ENCODE data around the gene NFIC.

Gene NFIC

GRCh38 chr19:3357992-3358688 is 8.2 kb upstream of the NFIC start:
- DNase-seq (ENCODE audit: insufficient read length, low spot score) (no peak), FAIRE-seq (no peak)

- no peak for FAIRE-seq
Measured at GRCh38 chr19:3358689-3359014, 7.7 kb upstream of the NFIC start.

DNA sequence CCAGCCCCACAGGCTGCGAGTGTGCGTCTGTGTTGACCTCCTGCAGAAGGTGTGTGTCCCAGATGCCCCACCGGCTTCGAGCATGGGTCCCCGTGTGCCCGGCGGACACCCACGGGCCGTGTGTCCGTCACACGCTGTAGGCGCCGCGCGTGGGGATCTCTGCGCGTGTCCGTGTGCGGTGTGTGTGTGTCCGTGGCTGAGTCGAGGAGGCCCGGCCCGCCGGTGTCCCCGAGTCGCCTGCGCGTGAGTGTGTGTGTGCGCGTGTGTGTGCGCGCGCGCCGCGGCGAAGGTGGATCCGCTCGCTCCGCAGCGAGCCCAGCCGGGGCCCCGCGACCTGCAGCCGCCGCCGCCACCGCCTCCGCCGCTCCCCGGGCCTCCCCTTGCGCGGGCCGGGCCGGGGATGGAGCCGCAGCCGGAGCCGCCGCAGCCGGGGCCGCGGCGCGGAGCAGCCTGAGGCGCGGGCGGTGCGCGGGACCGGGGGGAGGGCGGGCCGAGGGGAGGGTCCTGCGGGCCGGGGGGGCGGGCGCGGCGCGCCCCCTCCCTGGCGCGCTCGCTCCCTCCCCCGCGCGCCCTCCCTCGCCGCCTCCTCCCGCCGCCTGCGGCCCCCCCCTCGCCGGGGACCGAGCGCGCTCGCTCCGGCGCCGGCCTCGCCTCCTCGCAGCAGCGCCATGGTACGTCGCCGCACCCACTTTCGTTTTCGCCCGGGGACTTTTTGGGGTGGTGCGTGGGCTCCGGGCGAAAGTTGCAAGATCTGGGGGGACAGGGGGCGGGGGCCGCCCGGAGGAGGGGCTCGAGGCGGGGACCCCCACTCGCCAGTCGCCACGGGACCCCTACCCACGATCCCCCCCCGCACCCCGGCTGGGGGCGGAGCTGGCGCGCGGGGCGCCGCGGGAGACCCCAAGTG is 7.1 kb upstream of the NFIC start:
- no peak for FAIRE-seq
- DNase-seq (ENCODE audit: insufficient read length, low spot score) = no peak

More at GRCh38 chr19:3358689-3359014, 7.7 kb upstream of the NFIC start:
- DNase-seq (ENCODE audit: insufficient read length, low spot score) = no peak

- FAIRE-seq = no peak
Measured at GRCh38 chr19:3359919-3360420, 6.4 kb upstream of the NFIC start.

DNA sequence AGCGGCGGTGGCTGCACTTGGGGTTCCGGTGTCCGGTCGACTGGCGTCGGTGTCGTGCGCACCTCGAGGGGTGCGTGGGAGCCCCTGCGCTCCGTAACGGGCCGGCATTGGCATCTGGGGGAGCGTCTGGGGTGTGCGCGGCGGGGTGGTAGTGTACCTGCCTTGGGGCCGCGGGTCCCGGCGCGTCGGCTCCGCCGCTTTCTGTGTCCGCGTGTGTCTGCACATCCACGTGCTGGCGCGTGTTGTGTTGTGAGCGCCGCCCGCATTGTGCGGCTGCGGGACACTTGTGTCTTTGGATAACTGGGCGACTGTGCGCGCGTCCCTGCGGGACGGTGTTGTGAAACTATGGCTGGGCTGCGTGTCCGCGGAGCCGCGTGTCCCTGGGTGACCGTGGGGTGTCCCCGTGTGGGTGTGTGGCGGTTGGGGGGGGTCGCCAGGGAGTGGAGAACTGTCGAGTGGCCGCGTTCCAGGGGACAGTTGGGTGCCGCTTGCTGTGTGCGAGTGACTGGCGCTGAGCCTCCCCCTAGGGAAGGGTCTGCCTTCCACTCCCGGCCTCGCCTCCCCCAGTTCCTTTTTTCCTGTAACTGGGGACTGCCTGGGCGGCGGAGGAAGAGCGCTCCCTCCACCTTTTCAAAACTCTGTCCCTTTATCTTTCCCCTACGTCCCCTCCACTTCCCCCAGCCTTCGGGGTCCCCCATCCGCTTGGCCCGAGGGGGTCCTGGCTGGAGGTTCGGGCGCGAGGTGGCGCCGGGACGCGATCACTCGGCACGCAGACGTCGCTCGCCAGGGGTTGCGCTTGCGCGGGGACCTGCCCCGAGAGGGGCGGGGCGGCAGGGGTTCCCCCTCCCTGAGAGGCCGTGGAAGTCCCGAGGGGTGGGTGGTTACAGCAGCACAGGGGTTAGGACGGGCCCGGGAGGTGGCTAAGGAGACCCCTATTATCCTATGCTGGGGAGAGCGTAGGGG is 5.7 kb upstream of the NFIC start:
- no peak for DNase-seq (ENCODE audit: insufficient read length, low spot score)
- FAIRE-seq = no peak

More at GRCh38 chr19:3359919-3360420, 6.4 kb upstream of the NFIC start:
- DNase-seq (ENCODE audit: insufficient read length, low spot score) = no peak

- DNase-seq (ENCODE audit: insufficient read length, low spot score) = no peak
- FAIRE-seq = no peak
Measured at GRCh38 chr19:3361384-3362216, 4.8 kb upstream of the NFIC start.

DNA sequence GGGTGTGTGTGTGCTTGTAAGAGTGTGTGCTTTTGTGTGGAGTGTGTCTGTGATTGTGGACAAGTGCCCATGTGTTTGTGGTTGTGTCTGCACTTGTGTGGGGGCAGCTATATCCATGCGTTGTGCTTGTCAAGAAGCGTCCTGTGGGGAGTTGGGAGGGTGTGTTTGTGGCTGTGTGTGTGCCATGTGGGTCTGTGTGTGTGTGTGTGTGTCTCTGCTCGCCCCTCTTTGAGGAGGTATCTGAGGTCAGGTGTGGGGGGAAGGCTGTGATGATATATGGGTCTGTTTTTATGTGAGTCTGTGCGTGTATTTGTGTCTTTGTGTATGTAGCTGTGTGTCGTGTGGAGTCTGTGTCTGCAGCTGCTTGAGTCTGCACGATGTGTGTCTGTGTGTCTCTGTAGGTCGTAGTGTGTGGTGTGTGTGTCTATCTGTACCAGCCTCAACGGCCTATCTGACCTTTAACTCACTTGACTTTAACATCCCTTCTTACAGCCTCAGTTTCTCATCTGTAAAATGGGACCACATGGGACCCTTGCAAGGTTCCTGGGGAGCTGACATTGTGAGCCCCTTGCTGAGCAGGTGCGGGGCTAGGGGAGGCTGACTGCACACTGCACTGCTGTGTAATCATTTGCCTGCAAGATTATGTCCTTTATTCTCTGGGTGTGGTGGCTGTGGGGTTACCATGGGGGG is 4.0 kb upstream of the NFIC start:
- no peak for FAIRE-seq
- DNase-seq (ENCODE audit: insufficient read length, low spot score) = no peak

DNA sequence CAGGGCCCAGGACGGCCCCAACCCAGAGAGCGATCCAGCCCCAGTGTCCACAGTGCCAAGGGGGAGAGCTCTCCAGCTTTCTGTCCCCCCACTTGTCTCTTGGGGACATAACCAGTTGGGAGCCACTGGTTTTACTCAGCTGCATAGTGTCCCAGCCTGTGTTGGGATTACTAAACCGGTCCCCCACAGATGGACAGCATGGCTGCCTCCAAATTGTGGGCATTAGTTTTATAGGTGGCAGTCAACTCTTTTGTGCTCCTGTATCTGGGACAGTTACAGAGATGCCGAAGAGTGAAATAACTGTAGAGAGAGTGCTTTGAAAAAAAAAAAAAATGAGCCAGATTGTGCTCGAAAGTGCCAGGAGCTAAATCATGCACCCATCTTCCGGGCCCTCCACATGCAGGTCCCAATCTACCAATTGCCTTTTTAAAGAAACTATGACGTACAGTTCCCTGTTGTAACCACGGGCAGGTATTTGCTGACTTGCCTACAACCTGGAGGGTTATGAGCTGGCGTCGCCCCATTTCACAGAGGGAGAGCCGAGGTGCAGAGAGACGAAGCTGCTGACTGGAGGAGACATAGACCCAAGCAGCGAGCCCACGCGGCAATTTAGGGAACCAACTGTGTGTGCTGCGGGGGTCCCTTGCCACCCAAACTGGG is 2.4 kb upstream of the NFIC start:
- DNase-seq (ENCODE audit: insufficient read length, low spot score) = no peak
- no peak for FAIRE-seq

- no peak for DNase-seq (ENCODE audit: insufficient read length, low spot score)
- no peak for FAIRE-seq
Measured at GRCh38 chr19:3364501-3364858, 1.9 kb upstream of the NFIC start.

DNA sequence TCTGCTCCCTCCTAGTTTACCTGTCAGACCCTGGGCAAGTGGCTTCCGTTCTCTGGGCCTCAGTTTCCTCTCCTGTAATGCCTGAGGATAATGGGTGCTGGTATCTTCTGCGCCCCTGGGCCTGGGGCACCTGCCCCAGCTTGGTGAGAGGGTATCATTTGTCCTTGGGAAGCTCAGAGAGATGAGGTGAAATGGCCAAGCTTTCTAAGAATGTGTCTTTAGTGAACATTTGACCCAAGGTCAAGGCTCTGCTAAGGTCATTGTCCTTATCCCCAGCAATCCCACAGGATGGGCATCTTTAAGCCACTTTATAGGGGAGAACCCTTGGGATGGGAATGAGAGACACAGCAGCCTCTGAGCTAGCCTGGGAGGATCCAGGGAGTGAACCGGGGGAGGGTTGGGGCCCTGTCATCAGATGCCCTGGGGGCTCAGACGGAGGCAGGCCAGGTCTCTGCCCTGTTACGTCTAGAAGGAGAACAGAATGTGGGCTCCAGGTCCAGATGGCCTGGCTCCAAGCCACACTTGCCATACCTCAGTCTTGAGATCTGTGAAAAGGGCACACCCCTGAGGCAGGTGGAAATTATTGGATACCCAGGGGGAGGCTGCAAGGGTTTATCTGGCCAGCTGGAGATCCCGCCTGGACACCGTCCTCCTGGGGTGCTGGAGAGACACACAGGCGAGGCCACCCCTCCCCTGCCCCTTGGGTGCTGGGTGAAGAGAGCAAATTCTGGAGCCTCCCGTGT is 1.1 kb upstream of the NFIC start:
- DNase-seq (ENCODE audit: insufficient read length, low spot score) = no peak
- no peak for FAIRE-seq

GRCh38 chr19:3366753-3367627 is 607 bp downstream of the NFIC start:
- FAIRE-seq = no peak
- no peak for DNase-seq (ENCODE audit: insufficient read length, low spot score)

- FAIRE-seq = no peak
- no peak for DNase-seq (ENCODE audit: insufficient read length, low spot score)
Measured at GRCh38 chr19:3367628-3368440, 1.5 kb downstream of the NFIC start.

GRCh38 chr19:3368441-3368795 is 2.0 kb downstream of the NFIC start:
- no peak for DNase-seq (ENCODE audit: insufficient read length, low spot score)
- FAIRE-seq = no peak

- FAIRE-seq (no peak), DNase-seq (ENCODE audit: insufficient read length, low spot score) (no peak)
Measured at GRCh38 chr19:3368848-3369336, 2.5 kb downstream of the NFIC start.

DNA sequence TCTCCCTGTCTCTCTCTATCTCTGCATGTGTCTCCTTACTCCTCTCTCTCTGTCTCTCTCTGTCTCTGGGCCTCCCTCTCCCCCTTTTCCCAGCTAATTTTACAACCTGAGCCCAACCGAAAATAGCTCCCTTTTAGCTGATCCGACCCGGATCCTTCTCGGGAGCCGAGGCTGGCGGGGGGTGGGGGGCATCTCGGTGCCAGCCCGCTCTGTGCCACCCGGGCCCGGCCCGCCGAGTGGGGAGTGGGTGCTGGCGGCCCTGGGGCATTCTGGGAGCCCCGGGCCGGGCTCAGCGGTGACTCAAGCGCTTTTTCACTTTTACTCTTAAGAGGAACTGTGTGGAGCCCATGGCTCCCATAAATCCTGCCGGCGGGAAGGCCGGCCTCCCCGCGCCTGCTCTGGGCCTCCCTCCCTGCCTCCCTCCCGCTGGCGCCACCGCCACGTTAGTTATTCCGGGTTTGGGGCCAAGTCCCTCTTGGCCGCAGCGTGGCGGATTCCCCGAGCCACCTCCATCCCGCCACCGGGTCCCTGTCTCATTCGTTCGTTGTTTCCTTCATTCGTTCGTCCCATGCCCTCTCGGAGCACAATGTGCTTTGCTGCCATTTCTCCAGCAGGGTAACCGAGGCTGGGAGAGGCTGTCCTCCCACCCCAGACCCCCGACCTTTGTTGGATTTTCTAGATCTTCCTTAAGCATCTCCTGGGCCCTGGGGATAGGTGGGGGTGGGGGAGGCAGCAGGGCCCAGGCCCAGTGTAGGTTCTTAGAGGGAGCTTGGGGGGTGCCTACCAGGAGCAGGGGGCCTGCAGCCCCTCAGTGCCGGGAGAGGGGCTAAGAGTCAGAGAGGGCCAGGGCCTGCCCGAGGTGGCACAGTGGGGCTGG is 3.2 kb downstream of the NFIC start:
- FAIRE-seq (no peak), DNase-seq (ENCODE audit: insufficient read length, low spot score) (no peak)

Measured in HTR-8/SVneo (cell line).